ENCODE results near the gene NTM.
A peak's percentile ranks its signal among the peaks of the same experiment; 100 is the strongest.

NTM gene

DNA sequence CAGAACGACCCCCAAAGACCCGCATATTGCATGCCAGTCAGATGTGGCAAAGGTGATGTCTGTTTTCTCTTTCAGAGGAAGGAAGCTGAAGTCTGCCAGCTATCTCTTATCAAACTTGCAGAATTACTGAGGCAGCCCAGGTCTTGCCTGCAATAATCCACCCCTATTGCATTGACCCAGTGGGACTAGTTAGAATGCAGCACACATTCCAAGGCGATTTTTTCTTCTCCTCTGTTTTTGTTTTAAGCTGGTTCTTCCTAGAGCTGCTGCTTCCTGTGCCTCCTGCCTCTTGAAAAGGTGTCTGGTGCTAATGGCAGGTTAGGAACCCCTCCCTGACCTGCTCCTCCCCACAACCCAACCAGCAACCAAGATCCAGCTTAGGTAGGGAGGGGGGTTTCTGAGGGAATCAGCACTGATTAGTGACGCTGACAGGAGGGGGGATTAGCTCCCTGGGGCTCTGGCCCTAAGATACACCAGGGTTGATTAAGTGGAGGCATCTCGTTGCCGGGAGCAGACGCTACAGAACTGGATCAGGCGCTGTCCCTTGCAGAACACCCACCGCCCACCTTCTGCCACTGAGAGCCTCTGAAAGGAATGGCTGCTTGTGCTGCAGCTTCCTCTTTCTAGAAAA lies 2.8 kb downstream of the NTM start:
- no peak for TF ChIP-seq CTCF (IDR thresholded peaks at IDR 0.05; ENCODE audit: insufficient read depth, low read depth, low read length, missing control alignments)
- no peak overlapping the region for H3K4me3 ChIP-seq (ENCODE audit: low read depth, low read length)
- DNase-seq (ENCODE audit: low read depth): no peak

GRCh38 chr11:131373756-131374155 lies 3.3 kb downstream of the NTM start:
- TF ChIP-seq CTCF (IDR thresholded peaks at IDR 0.05; ENCODE audit: insufficient read depth, low read depth, low read length, missing control alignments): no peak
- DNase-seq (ENCODE audit: low read depth): no peak
- H3K4me3 ChIP-seq (ENCODE audit: low read depth, low read length): no peak overlapping the region

DNA sequence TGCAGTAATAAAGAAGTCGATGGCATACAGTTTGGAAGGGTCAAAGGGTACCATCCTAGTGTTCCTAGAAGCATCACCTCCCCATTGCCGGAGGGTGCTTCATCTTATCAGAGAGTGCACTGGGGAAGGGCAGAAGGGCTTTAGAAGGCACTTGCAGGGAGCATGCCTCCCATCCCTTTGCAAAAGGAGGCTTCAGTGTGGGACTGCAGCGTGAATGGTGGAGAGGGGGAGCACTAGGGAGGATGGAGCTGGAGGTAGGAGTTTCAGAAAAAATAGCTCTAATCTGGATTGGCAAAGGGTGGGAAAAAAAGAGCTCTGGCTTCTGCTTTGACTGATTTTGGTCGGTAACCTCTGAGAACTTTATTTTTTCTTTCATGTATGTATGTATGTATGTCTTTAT lies 5.0 kb downstream of the NTM start:
- no peak overlapping the region for H3K4me3 ChIP-seq (ENCODE audit: low read depth, low read length)
- DNase-seq (ENCODE audit: low read depth): no peak
- TF ChIP-seq CTCF (IDR thresholded peaks at IDR 0.05; ENCODE audit: insufficient read depth, low read depth, low read length, missing control alignments): no peak

DNA sequence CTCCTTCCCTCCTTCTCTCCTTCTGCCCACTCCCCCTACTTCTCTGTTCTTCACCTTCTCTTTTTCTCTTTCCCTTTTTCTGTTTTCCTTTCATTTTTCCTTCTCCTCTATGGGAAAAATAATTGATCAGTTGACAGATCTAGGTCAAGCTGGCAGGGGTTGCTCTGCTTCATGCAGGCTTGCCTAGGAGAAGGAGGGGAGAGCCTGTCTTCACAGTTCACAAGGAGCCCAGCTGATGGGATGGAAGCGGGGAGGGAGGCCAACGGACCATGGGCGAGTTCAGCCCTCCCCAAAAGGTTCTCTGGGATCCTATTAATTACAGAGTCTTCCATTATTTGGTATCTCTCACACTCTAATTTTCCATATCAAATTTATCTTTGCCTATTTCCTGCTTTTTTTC lies 5.5 kb downstream of the NTM start:
- DNase-seq (ENCODE audit: low read depth): no peak
- no peak overlapping the region for H3K4me3 ChIP-seq (ENCODE audit: low read depth, low read length)
- TF ChIP-seq CTCF (IDR thresholded peaks at IDR 0.05; ENCODE audit: insufficient read depth, low read depth, low read length, missing control alignments): no peak

GRCh38 chr11:131378931-131379330 lies 8.5 kb downstream of the NTM start:
- H3K4me3 ChIP-seq (ENCODE audit: low read depth, low read length): no peak overlapping the region
- TF ChIP-seq CTCF (IDR thresholded peaks at IDR 0.05; ENCODE audit: insufficient read depth, low read depth, low read length, missing control alignments): no peak
- DNase-seq (ENCODE audit: low read depth): peak; percentile 24

DNA sequence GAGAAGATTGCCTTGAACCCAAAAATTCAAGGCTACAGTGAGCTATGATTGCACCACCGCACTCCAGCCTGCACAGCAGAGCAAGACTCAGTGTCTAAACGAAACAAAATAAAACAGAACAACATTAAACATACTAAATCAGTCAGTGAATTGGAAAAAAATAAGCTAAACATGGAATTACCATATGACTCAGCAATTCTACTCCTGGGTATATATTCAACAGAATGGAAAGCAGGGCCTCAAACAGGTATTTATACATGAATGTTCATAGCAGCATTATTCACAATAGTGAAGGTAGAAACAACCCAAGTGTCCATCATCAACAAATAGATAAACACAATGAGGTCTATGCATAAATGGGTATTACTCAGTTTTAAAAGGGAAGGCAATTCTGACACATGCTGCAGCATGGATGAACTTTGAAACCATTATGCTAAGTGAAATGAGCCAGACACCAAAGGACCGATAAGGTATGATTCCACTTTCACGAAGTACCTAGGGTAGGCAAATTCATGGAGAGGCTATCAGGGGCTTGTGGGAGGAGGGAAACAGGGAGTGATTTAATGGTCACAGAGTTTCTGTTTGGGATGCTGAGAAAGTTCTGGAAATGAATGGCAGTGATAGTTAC lies 15.5 kb downstream of the NTM start:
- TF ChIP-seq CTCF (IDR thresholded peaks at IDR 0.05; ENCODE audit: insufficient read depth, low read depth, low read length, missing control alignments): no peak
- no peak overlapping the region for H3K4me3 ChIP-seq (ENCODE audit: low read depth, low read length)
- DNase-seq (ENCODE audit: low read depth): no peak

DNA sequence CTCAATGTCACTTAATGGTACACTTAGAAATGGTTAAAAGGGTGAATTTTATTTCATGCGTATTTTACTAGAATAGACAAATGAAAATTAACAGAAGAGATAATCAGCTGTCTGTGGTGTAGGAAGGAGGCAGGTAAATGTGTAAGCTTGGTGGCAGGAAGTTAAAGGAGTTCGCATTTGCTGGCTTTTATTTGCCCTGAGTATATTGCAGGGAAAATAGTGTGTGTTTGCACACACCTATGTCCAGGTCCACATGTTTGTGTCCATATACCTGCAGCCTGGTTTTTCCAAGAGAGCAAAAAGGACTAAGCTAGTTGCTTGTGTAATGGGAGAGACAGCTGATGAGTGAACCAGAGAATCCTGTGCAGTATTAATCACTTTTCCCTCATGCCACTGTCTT lies 16.0 kb downstream of the NTM start:
- no peak for TF ChIP-seq CTCF (IDR thresholded peaks at IDR 0.05; ENCODE audit: insufficient read depth, low read depth, low read length, missing control alignments)
- no peak overlapping the region for H3K4me3 ChIP-seq (ENCODE audit: low read depth, low read length)
- no peak for DNase-seq (ENCODE audit: low read depth)

Data from GM12865 (cell line).